Left ventricle myocardium inferior (tissue), 1 donor: ENCODE measurements around the gene C1orf198. TPM values are rescaled to one million over a fixed set of nuclear protein-coding genes. Genes with fewer than 3 reads are reported as not detected.

ENCODE experiments used
- DNase-seq: peaks from one replicate; pipeline ENCODE4 v3.0.0-alpha.2; 2020
- H3K27ac ChIP-seq: fragments of 200-600 bp; replicated peaks from 2 replicates; pipeline ENCODE4 v1.8.0; 2021
- H3K27me3 ChIP-seq: fragments of 200-600 bp; 2 replicates; pipeline ENCODE4 v1.8.0; 2021; ENCODE audit warnings: low read depth
- H3K36me3 ChIP-seq: fragments of 200-600 bp; 2 replicates; pipeline ENCODE4 v1.8.0; 2021
- H3K4me1 ChIP-seq: fragments of 200-600 bp; 2 replicates; pipeline ENCODE4 v1.8.0; 2021
- H3K4me3 ChIP-seq: fragments of 200-600 bp; 2 replicates; pipeline ENCODE4 v1.8.0; 2021; ENCODE audit warnings: mild to moderate bottlenecking, moderate library complexity
- H3K9me3 ChIP-seq: fragments of 200-600 bp; replicated peaks from 2 replicates; pipeline ENCODE4 v1.8.0; 2021
- intact Hi-C: fragments of 100-400 bp; cut with micrococcal nuclease; formaldehyde crosslinking; loops from one replicate; pipeline ENCODE4 v1.11.0; 2022
- total RNA-seq: library from RNA; stranded (reverse); fragmentation: NEBNext Ultra II Directional; extraction: Animal tissue kit (Norgen Biotek cat#: 25700); gene quantifications from one replicate; pipeline ENCODE4 v1.2.1, GENCODE V29; 2021
- TF ChIP-seq, protein P1 (sequence below): fragments of 200-600 bp; IDR thresholded peaks from 2 replicates; pipeline ENCODE4 v1.8.0; 2021; ENCODE audit warnings: antibody characterized with exemption, mild to moderate bottlenecking, borderline replicate concordance
- donor health status: DM: no; HTN: yes; CAD: no; lungs with severe emphysema.

Gene C1orf198
- total RNA-seq, 1 donor from 2014 or later = 32.7 TPM

DNA sequence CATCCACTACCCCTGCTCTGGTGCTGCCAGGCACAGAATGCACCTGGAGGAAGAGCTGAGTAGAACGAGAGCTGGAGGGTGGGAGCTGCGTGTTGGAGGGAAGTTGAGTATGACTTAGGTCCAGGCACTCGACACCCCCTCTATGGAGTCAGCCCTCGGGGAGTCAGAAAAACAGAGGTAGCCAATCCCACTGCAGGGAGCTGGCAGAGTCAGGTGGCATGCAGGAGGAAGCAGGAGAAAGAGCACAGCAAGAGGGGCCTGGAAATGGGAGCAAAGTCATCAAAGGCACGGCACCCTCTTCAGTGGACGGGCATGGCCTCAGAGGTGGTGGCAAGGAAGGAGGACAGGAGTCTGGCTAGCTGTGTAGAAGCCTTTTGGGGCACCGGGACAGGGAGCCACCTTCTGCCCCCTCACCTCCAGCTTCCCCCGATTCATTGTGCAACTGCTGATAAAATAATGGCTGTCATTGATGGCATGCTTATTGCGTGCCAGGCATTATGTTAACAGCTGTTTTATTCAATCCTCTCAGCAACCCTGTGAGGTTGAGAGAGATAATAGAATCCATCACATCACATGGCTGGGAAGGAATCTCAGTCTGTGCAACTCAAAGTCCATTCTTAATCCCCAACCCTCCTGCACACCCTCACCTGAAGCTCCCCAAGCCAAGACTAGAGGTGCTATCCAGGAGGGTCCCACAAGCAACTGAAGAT lies 42.0 kb downstream of the C1orf198 start:
- Histone ChIP-seq H3K36me3 (no peaks in the 10 kb centered on the region), H3K4me1 (peaks cover 75% of the 10 kb centered on the region), H3K27me3 (no peaks in the 10 kb centered on the region), H3K27ac (peak overlapping the region; percentile 91), H3K4me3 (no peak overlapping the region), H3K9me3 (no peaks in the 10 kb centered on the region)
- no peak for DNase-seq
- TF ChIP-seq, protein P1, sequence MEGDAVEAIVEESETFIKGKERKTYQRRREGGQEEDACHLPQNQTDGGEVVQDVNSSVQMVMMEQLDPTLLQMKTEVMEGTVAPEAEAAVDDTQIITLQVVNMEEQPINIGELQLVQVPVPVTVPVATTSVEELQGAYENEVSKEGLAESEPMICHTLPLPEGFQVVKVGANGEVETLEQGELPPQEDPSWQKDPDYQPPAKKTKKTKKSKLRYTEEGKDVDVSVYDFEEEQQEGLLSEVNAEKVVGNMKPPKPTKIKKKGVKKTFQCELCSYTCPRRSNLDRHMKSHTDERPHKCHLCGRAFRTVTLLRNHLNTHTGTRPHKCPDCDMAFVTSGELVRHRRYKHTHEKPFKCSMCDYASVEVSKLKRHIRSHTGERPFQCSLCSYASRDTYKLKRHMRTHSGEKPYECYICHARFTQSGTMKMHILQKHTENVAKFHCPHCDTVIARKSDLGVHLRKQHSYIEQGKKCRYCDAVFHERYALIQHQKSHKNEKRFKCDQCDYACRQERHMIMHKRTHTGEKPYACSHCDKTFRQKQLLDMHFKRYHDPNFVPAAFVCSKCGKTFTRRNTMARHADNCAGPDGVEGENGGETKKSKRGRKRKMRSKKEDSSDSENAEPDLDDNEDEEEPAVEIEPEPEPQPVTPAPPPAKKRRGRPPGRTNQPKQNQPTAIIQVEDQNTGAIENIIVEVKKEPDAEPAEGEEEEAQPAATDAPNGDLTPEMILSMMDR = no peak
- intact Hi-C loops = no loop called here

DNA sequence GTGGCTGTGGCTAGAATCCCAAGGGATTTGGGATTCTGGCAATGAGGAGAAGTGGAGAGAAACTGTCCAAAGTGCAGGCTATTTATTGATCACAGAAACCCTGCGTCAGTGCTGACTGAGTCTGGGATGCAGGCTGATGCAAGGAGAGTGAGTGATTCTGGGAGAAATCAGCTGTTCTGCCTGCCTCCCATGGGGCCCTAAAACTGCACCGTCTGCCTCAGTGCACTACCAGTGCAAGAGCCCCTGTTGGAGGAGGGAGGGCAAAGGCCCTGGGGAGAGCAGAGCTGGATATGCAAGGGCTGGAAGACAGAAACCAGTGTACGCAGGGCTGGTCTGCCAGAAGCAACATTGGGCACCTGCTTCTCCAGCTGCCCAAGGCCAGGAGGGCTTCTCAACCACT lies 42.6 kb downstream of the C1orf198 start:
- Histone ChIP-seq H3K4me3 (peak overlapping the region; percentile 20), H3K27ac (peak overlapping the region; percentile 91), H3K27me3 (no peaks in the 10 kb centered on the region), H3K4me1 (peaks cover 78% of the 10 kb centered on the region), H3K36me3 (no peaks in the 10 kb centered on the region), H3K9me3 (no peaks in the 10 kb centered on the region)
- no peak for DNase-seq
- intact Hi-C loops = no loop called here
- TF ChIP-seq, protein P1 = no peak

DNA sequence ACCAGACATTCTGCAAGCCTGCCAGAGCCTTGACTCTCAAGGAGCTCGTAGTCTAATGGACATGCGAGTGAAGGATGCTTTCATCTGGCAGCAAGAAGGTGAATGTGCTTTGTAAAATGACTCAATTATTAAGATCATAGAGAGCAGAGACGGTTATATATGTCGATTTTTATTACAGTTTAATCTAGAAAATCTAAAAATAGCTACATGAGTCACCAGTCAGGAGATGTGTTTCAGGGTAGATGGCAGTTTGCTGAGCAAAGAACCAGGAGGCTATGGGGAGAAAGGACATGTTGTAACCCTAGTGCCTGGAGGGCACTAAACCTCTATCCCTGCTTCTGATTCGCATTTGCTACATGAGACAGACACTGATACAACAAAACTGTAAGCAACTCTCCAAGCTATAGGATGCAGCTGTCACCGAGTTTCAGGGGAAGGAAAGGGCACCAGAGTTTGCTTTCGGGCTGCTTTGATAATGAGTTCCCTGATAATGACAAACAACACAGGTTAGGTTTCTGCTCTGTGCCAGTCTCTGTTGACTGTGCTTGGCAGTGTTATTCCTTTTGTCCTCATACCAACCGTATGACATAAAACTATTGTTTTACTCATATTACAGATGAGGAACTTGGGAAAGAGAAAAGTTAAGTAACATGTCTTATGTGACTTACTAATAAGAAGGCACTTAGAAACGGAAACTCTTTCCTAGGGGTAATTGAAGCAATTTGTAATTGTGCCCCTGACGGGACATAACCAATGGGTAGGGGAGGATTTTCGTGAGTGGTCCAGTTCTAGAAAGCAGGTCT lies 43.2 kb downstream of the C1orf198 start:
- Histone ChIP-seq H3K27me3 (no peaks in the 10 kb centered on the region), H3K4me3 (peak overlapping the region; percentile 20), H3K36me3 (no peaks in the 10 kb centered on the region), H3K4me1 (peaks cover 85% of the 10 kb centered on the region), H3K9me3 (no peaks in the 10 kb centered on the region), H3K27ac (peak overlapping the region; percentile 91)
- intact Hi-C loops = no loop called here
- TF ChIP-seq, protein P1 = no peak
- DNase-seq = no peak

DNA sequence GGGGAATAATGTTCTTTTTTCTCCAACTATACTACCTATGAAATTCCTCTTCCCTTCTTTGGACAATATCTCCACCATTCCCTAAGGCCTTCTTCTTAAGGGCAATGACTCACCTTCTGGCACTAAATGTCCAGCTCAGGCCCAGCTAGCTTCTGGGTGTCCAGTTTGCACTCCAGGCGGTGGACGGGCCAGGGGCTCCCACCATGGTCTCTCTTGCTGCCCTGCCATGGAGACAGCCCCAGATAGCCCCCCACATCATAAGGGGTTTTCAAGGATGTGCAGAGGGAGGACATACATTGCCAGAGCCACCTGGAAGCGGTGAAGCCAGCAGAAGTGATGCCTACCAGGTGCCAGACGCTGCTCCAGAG lies 43.8 kb downstream of the C1orf198 start:
- Histone ChIP-seq H3K27ac (peak overlapping the region; percentile 91), H3K4me3 (no peak overlapping the region), H3K36me3 (no peaks in the 10 kb centered on the region), H3K27me3 (no peaks in the 10 kb centered on the region), H3K9me3 (no peaks in the 10 kb centered on the region), H3K4me1 (peaks cover 88% of the 10 kb centered on the region)
- no peak for DNase-seq
- intact Hi-C loops = no loop called here
- TF ChIP-seq, protein P1 = no peak

DNA sequence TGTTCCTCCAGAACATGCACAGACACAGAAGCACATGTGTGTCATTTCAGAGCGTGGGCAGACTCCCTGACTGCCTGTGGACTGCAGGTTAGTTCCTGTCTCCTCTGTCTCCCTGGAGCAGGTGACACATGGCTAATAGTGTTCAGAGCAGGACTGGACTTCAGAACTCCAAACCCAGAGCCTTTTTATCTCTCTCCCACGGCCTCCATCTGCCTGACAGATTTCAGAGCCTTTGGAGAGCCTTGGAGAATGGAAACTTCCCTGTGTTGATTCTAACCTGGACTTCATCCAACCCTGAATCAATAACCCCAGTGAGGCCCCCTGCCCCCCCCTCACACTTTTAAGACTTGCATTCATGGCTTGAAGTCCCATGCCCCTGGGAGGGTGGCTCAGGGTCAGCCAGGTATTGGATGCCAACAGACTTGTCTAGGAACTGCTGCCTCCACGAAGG lies 44.4 kb downstream of the C1orf198 start:
- intact Hi-C loops = no loop called here
- H3K4me1 ChIP-seq = peaks cover 88% of the 10 kb centered on the region
- TF ChIP-seq, protein P1 = no peak

More for the DNA sequence above, 44.4 kb downstream of the C1orf198 start:
- Histone ChIP-seq H3K9me3 (no peaks in the 10 kb centered on the region), H3K36me3 (no peaks in the 10 kb centered on the region), H3K4me3 (no peak overlapping the region), H3K27ac (peak overlapping the region; percentile 91), H3K27me3 (no peaks in the 10 kb centered on the region)
- no peak for DNase-seq
